ENCODE data around the gene PLA2G6.

Gene PLA2G6

DNA sequence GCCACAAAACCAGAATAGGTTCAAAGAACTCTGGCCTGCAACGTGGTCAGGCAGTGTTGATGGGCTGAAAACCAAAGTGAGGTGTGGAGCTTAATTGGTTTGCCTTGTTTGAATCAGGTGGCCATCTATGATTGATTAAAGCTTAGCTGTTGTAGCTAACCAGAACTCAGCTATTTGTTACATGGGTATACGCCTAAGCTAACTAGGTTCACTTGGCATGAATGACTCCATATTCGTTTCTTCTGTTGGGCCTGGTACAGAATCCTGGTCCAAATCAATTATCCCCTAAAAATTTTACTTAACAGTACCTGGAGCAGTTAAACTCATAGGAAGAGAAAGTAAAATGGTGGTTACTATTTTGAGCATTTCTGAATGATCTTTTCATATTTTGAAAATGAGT lies 63.4 kb downstream of the PLA2G6 start:
- no peak for TF ChIP-seq SIN3A (IDR thresholded peaks at IDR 0.05; ENCODE audit: borderline replicate concordance, insufficient read depth, low read length)

DNA sequence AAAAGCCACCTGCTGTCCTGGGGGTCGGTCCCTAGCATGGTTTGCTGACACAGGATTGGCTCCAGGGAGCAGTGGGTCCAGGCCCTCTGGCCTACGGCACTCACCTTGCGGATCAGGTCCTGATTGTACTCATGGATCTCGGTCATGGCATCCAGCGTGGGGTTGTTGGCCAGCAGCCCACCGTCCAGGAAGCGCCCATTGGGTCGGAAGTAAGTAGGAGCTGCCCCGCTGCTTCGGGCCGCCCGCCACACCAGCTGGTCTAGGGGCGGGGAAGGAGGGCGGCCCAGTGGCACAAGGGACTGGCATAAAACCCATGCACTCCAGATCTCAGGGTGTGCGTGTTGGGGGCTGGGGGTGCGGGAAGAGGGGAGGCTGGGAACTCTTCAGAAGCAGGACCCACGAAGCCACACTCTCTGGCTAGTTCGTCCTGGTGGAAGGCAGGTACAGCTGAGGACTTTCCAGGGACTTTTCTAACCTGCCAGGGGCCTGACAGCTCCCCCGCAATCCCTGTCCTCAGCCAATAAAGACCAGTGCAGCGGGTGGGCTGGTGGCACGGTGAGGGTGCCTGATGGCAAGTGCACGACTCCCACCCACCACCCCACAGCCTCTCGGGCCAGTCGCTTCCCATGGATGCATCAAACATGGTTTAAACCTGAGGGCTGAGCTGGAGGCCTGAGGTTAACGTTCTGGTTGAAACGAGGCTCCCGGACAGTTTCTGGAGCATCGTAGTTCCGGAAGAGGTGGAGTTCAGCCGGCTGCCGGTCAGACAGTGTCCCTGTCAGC lies 66.0 kb downstream of the PLA2G6 start:
- TF ChIP-seq SIN3A (IDR thresholded peaks at IDR 0.05; ENCODE audit: borderline replicate concordance, insufficient read depth, low read length): no peak
- TF ChIP-seq, protein P1, sequence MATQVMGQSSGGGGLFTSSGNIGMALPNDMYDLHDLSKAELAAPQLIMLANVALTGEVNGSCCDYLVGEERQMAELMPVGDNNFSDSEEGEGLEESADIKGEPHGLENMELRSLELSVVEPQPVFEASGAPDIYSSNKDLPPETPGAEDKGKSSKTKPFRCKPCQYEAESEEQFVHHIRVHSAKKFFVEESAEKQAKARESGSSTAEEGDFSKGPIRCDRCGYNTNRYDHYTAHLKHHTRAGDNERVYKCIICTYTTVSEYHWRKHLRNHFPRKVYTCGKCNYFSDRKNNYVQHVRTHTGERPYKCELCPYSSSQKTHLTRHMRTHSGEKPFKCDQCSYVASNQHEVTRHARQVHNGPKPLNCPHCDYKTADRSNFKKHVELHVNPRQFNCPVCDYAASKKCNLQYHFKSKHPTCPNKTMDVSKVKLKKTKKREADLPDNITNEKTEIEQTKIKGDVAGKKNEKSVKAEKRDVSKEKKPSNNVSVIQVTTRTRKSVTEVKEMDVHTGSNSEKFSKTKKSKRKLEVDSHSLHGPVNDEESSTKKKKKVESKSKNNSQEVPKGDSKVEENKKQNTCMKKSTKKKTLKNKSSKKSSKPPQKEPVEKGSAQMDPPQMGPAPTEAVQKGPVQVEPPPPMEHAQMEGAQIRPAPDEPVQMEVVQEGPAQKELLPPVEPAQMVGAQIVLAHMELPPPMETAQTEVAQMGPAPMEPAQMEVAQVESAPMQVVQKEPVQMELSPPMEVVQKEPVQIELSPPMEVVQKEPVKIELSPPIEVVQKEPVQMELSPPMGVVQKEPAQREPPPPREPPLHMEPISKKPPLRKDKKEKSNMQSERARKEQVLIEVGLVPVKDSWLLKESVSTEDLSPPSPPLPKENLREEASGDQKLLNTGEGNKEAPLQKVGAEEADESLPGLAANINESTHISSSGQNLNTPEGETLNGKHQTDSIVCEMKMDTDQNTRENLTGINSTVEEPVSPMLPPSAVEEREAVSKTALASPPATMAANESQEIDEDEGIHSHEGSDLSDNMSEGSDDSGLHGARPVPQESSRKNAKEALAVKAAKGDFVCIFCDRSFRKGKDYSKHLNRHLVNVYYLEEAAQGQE (IDR thresholded peaks at IDR 0.05; ENCODE audit: insufficient read depth in 1 of 2, low read depth in 2 of 2, low read length in 2 of 2): no peak
- TF ChIP-seq FOXP2 (optimal IDR thresholded peaks at IDR 0.05; ENCODE audit: borderline replicate concordance, extremely low read depth, extremely low read length, insufficient read depth): no peak
- no peak for TF ChIP-seq POLR2AphosphoS5 (IDR thresholded peaks at IDR 0.05; ENCODE audit: low read depth, low read length)
- TF ChIP-seq TAF1 (IDR thresholded peaks at IDR 0.05; ENCODE audit: borderline replicate concordance, insufficient read depth, low read length): no peak

DNA sequence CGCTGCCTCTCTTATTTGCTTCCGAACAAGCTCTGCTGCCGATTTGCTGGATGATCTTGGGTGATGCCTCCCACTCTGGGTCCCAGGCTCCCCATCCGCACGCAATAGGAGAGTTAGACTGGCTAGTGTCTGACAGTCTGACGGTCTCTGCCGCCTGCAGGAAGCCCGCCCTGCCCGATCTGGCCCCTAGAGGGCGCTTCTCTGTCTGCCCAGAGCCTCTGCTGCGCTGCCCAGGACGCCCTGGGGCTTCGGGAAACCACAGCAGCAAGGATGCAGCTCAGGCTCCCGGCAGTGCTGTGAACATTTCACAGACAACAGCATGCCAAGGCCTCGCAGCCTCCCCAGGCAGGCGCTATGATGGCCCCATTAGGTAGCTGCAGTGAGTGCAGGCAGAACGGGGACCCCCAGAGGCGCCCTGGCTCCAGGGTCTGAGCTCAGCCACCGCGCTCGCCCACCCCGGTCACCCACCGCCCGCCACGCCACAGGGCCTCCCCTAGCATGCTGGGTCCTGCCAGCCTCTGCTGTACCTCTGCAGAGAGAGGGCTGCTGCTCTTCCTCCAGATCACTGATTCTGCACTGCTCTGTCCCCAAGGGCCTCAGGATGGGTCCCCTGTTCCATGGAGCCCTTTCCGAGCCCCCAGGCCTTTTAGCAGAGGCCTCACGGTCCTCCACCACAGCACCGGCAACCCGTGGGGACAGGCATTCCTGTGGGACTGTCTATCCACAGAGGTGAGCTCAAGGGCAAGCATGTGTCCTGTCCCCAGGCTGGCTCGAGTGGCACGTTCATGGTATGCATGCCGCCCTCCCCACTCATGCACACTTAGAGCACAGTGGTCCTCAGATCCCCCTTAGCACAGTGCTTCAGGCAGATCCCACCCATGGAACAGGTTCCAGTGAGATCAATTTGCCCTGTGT lies 66.9 kb downstream of the PLA2G6 start:
- no peak for TF ChIP-seq TAF1 (IDR thresholded peaks at IDR 0.05; ENCODE audit: borderline replicate concordance, insufficient read depth, low read length)
- peak; percentile 95 for TF ChIP-seq FOXP2 (optimal IDR thresholded peaks at IDR 0.05; ENCODE audit: borderline replicate concordance, extremely low read depth, extremely low read length, insufficient read depth)
- TF ChIP-seq, protein P1 (IDR thresholded peaks at IDR 0.05; ENCODE audit: insufficient read depth in 1 of 2, low read depth in 2 of 2, low read length in 2 of 2): 0 out of 4 replicates have a peak, but pooled peaks of 1 of the 2 experiments have one; percentile 10
- no peak for TF ChIP-seq SIN3A (IDR thresholded peaks at IDR 0.05; ENCODE audit: borderline replicate concordance, insufficient read depth, low read length)
- no peak for TF ChIP-seq POLR2AphosphoS5 (IDR thresholded peaks at IDR 0.05; ENCODE audit: low read depth, low read length)

DNA sequence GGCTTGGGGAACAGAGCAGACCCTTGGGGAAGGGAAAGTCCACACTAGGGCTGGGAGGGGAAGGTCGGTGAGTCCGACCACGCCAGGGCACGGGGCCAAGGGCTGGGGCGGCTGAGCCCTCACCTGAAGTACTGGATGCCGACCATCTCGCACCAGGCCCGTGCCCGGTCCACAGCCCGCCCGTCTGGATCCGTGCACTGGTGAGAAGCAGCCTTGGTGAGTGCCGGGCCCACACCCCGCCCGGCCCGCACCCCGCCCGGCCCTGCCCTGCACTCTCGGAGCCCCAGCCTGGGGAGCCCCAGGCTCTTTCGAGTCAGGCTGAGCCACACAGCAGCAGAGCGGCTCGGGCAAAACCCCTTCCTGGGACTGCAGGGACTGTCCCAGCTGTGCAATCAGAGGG lies 69.2 kb downstream of the PLA2G6 start:
- TF ChIP-seq FOXP2 (optimal IDR thresholded peaks at IDR 0.05; ENCODE audit: borderline replicate concordance, extremely low read depth, extremely low read length, insufficient read depth): no peak
- no peak for TF ChIP-seq POLR2AphosphoS5 (IDR thresholded peaks at IDR 0.05; ENCODE audit: low read depth, low read length)
- no peak for TF ChIP-seq SIN3A (IDR thresholded peaks at IDR 0.05; ENCODE audit: borderline replicate concordance, insufficient read depth, low read length)
- TF ChIP-seq, protein P1 (IDR thresholded peaks at IDR 0.05; ENCODE audit: insufficient read depth in 1 of 2, low read depth in 2 of 2, low read length in 2 of 2): no peak

DNA sequence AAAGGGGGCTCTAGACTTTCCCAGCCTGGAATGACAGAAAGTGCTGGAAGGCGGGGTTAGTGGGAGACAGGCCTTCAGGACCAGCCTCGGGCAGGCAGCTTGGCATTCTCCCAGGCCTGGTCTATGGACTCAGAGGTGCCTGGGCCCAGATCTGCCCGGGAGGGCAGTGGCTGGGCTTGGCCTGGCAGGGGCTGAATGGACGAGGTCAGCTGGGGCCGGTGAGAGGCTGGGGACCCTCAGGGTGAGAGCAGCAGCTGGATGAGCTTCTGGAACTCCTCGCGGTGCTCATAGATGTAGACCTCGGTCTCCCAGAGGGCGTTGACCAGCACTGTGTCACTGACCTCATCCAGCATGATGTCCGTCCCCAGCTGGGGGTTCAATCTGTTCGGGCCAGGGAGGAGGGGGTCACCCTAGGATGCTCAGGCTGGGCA lies 69.7 kb downstream of the PLA2G6 start:
- TF ChIP-seq POLR2AphosphoS5 (IDR thresholded peaks at IDR 0.05; ENCODE audit: low read depth, low read length) (no peak), TAF1 (IDR thresholded peaks at IDR 0.05; ENCODE audit: borderline replicate concordance, insufficient read depth, low read length) (no peak), FOXP2 (optimal IDR thresholded peaks at IDR 0.05; ENCODE audit: borderline replicate concordance, extremely low read depth, extremely low read length, insufficient read depth) (no peak), SIN3A (IDR thresholded peaks at IDR 0.05; ENCODE audit: borderline replicate concordance, insufficient read depth, low read length) (no peak)
- TF ChIP-seq, protein P1 (IDR thresholded peaks at IDR 0.05; ENCODE audit: insufficient read depth in 1 of 2, low read depth in 2 of 2, low read length in 2 of 2): no peak
